B cell (primary cell): ENCODE results near the gene FTO. TPM values are rescaled to one million over a fixed set of nuclear protein-coding genes. Genes with fewer than 3 reads are reported as not detected.

ENCODE experiments used
- ATAC-seq: fragments of 200-7000 bp; cut with Tn5 transposase; one replicate; pipeline ENCODE4 v1.10.0; 2021; ENCODE audit warnings: low read depth, mild to moderate bottlenecking, moderate number of reproducible peaks, moderate library complexity
- CTCF ChIA-PET: fragments of 350-600 bp; sonication (Branson Sonifier 250); formaldehyde crosslinking; loops from one replicate; lab custom pipeline; 2021; ENCODE audit warnings: antibody characterized with exemption, inconsistent platforms; lab: Charles Lee
- POLR2A ChIA-PET: fragments of 350-600 bp; sonication (Branson Sonifier 250); formaldehyde crosslinking; loops from one replicate; lab custom pipeline; 2021; ENCODE audit warnings: antibody characterized with exemption; lab: Charles Lee
- DNase-seq: peaks from one replicate; pipeline ENCODE4 v3.0.0; 2013
- H2AFZ ChIP-seq: 2 replicates; pipeline ENCODE4 v1.6.1; 2012; ENCODE audit warnings: mild to moderate bottlenecking, low read depth, low read length; ENCODE audit not compliant: insufficient read depth, poor library complexity, severe bottlenecking
- H3K27ac ChIP-seq, 2 donors: 1 replicate in 1 of 2; 2 replicates in 1 of 2; pipeline ENCODE4 v1.5.1; 2012 to 2013; ENCODE audit warnings: low read length in 2 of 2, mild to moderate bottlenecking in 2 of 2, moderate library complexity in 1 of 2
- H3K27me3 ChIP-seq, 4 experiments: fragments of 200-600 bp in 1 of 4; sonication (generic) in 1 of 4; replicated peaks in 1 of 4; 1 replicate in 2 of 4; 2 replicates in 2 of 4; pipeline versions ENCODE4 v1.6.1 to v1.7.0; 2013 to 2016; ENCODE audit warnings: low read length in 3 of 4, mild to moderate bottlenecking in 2 of 4, mixed read lengths in 1 of 4, moderate library complexity in 1 of 4; ENCODE audit not compliant: insufficient read depth in 4 of 4, control insufficient read depth in 3 of 4; ENCODE audit errors: control extremely low read depth in 1 of 4
- H3K36me3 ChIP-seq, 2 experiments: replicated peaks in 1 of 2; 1 replicate in 1 of 2; 2 replicates in 1 of 2; pipeline versions ENCODE4 v1.6.1 to v1.7.1; 2013; ENCODE audit warnings: low read length in 1 of 2; ENCODE audit not compliant: insufficient read depth in 2 of 2, control insufficient read depth in 1 of 2; ENCODE audit errors: control extremely low read depth in 1 of 2, extremely low read depth in 1 of 2
- H3K4me1 ChIP-seq, 2 donors: fragments of 200-600 bp in 1 of 2; sonication (generic) in 1 of 2; 1 replicate in 1 of 2; 2 replicates in 1 of 2; pipeline versions ENCODE4 v1.5.1 to v1.6.1; 2013 to 2017; ENCODE audit warnings: low read length in 2 of 2; ENCODE audit not compliant: control insufficient read depth in 2 of 2, insufficient read depth in 2 of 2
- H3K4me2 ChIP-seq: replicated peaks from 2 replicates; pipeline ENCODE3; 2012; ENCODE audit warnings: mild to moderate bottlenecking, low read depth, low read length; ENCODE audit not compliant: poor library complexity, severe bottlenecking
- H3K4me3 ChIP-seq, 5 experiments: fragments of 200-600 bp in 1 of 5; sonication (generic) in 1 of 5; 1 replicate in 3 of 5; 2 replicates in 2 of 5; pipeline versions ENCODE4 v1.5.1 to v1.7.0; 2011 to 2016; ENCODE audit warnings: low read length in 4 of 5, mild to moderate bottlenecking in 4 of 5, low read depth in 2 of 5, control low read depth in 1 of 5, moderate library complexity in 1 of 5; ENCODE audit not compliant: insufficient read depth in 1 of 5; ENCODE audit errors: control extremely low read depth in 1 of 5, extremely low read depth in 1 of 5
- H3K79me2 ChIP-seq: fragments of 200-600 bp; sonication (generic); one replicate; pipeline ENCODE4 v1.6.0; 2016; ENCODE audit warnings: low read length; ENCODE audit not compliant: control insufficient read depth, insufficient read depth
- H3K9ac ChIP-seq: fragments of 200-600 bp; sonication (generic); 2 replicates; pipeline ENCODE4 v1.6.1; 2017; ENCODE audit warnings: mild to moderate bottlenecking, low read length, moderate library complexity
- H3K9me3 ChIP-seq, 3 donors: one replicate each; pipeline versions ENCODE4 v1.6.1 to v1.7.1; 2013; ENCODE audit warnings: low read length in 2 of 3; ENCODE audit not compliant: control insufficient read depth in 2 of 3, insufficient read depth in 1 of 3; ENCODE audit errors: control extremely low read depth in 1 of 3
- H4K20me1 ChIP-seq: 2 replicates; pipeline ENCODE4 v1.6.0; 2012; ENCODE audit warnings: mild to moderate bottlenecking, low read length; ENCODE audit not compliant: insufficient read depth, control insufficient read depth, poor library complexity, severe bottlenecking
- H3K27ac Mint-ChIP-seq: one replicate; pipeline ENCODE4 v1.8.0; 2021; ENCODE audit warnings: mixed read lengths
- H3K27me3 Mint-ChIP-seq: one replicate; pipeline ENCODE4 v1.8.0; 2021; ENCODE audit warnings: mixed read lengths
- H3K4me1 Mint-ChIP-seq: one replicate; pipeline ENCODE4 v1.8.0; 2021; ENCODE audit warnings: mixed read lengths
- H3K4me3 Mint-ChIP-seq: one replicate; pipeline ENCODE4 v1.8.0; 2021; ENCODE audit warnings: mixed read lengths
- H3K9me3 Mint-ChIP-seq: one replicate; pipeline ENCODE4 v1.8.0; 2022; ENCODE audit warnings: mixed read lengths; ENCODE audit not compliant: insufficient read depth
- CTCF ChIP-seq: fragments of 200-600 bp; IDR thresholded peaks from one replicate; pipeline ENCODE4 v1.8.0; 2022; ENCODE audit warnings: antibody characterized with exemption, mild to moderate bottlenecking
- EZH2 ChIP-seq: IDR thresholded peaks from 2 replicates; pipeline ENCODE4 v1.6.1; 2012; ENCODE audit warnings: borderline replicate concordance, low read depth, mild to moderate bottlenecking, moderate library complexity, low read length; ENCODE audit not compliant: insufficient read depth, poor library complexity, severe bottlenecking
- WGBS: methylation state at CpG from one replicate; pipeline ENCODE4 v1.1.5; 2013; ENCODE audit warnings: missing lambda C conversion rate; ENCODE audit not compliant: insufficient coverage; 5-methylcytosine and 5-hydroxymethylcytosine counted together
- intact Hi-C: fragments of 100-400 bp; cut with micrococcal nuclease; formaldehyde crosslinking; loops from one replicate; pipeline ENCODE4 v1.10.0; 2022
- polyA plus RNA-seq: library from polyadenylated mRNA; depleted of rRNA; stranded (reverse); fragments of >200 nt; gene quantifications from 2 replicates; pipeline ENCODE4 v1.2.3, GENCODE V29; 2012
- total RNA-seq, 2 donors: library from RNA; stranded (reverse); fragments of 120-200 nt in 1 of 2; gene quantifications; 1 replicate in 1 of 2; 2 replicates in 1 of 2; pipeline versions ENCODE4 v1.2.3 to v1.2.4, GENCODE V29; 2013 to 2022

Gene FTO
- total and polyA plus RNA-seq, 2 donors (not counting 1 experiment from before 2014, with no cell fraction given): 26.5 to 68.5 TPM

GRCh38 chr16:53913920-53914319 lies 210.0 kb downstream of the FTO start:
- no peak overlapping the region for H3K4me2 ChIP-seq
- no peak for DNase-seq
- intact Hi-C loops: no loop called here
- no peaks in the 10 kb centered on the region for H4K20me1 ChIP-seq
- Mint-ChIP-seq H3K4me3 (no peak overlapping the region), H3K9me3 (no peaks in the 10 kb centered on the region), H3K4me1 (peaks cover 9% of the 10 kb centered on the region), H3K27ac (no peak overlapping the region), H3K27me3 (no peaks in the 10 kb centered on the region)
- H2AFZ ChIP-seq: no peak overlapping the region
- 100% methylated on average over 3 of the region's 9 CpGs for WGBS
- ATAC-seq: no peak
- no peaks in the 10 kb centered on the region for H3K9me3 ChIP-seq
- TF ChIP-seq CTCF (no peak), EZH2 (no peak)
- H3K4me1 ChIP-seq: no peaks in the 10 kb centered on the region
- CTCF ChIA-PET: no interaction called here
- H3K27ac ChIP-seq: no peak overlapping the region
- H3K4me3 ChIP-seq: no peak overlapping the region
- H3K36me3 ChIP-seq: peaks cover 0 to 1% of the 10 kb centered on the region in 2 experiments
- POLR2A ChIA-PET: interaction anchor here (0.6 kb wide), 1 partner anchor 142 kb away, joined by 4 read pairs; no protein-coding TSS in a partner anchor
- no peaks in the 10 kb centered on the region for H3K27me3 ChIP-seq
- H3K79me2 ChIP-seq: no peaks in the 10 kb centered on the region
- no peak overlapping the region for H3K9ac ChIP-seq

GRCh38 chr16:53914736-53915135 lies 210.8 kb downstream of the FTO start:
- Histone ChIP-seq H4K20me1 (no peaks in the 10 kb centered on the region), H3K4me2 (no peak overlapping the region), H2AFZ (no peak overlapping the region), H3K36me3 (peaks cover 0 to 1% of the 10 kb centered on the region in 2 experiments), H3K9ac (no peak overlapping the region), H3K4me3 (no peak overlapping the region), H3K4me1 (no peaks in the 10 kb centered on the region), H3K9me3 (no peaks in the 10 kb centered on the region), H3K27me3 (no peaks in the 10 kb centered on the region), H3K79me2 (no peaks in the 10 kb centered on the region), H3K27ac (no peak overlapping the region)
- Mint-ChIP-seq H3K4me3 (no peak overlapping the region), H3K4me1 (peaks cover 9% of the 10 kb centered on the region), H3K27me3 (no peaks in the 10 kb centered on the region), H3K9me3 (no peaks in the 10 kb centered on the region), H3K27ac (no peak overlapping the region)
- intact Hi-C loops: no loop called here
- ChIA-PET POLR2A (no interaction called here), CTCF (no interaction called here)
- DNase-seq (no peak), ATAC-seq (no peak)
- TF ChIP-seq EZH2: no peak
- 100% methylated on average over 3 of the region's 3 CpGs for WGBS
